Measurements from ENCODE around the gene SLCO2A1. TPM values are rescaled to one million over a fixed set of nuclear protein-coding genes. Genes with fewer than 3 reads are reported as not detected.

The SLCO2A1 gene
- total RNA-seq, 4 donors from 2014 or later, result 7.8 to 12.0 (median 11.1) TPM

- Histone ChIP-seq H3K27me3 (no peaks in the 10 kb centered on the region), H3K4me1 (peaks cover 0 to 5% (median 0%) of the 10 kb centered on the region in 3 donors), H3K9me3 (no peaks in the 10 kb centered on the region), H3K27ac (no peak overlapping the region), H3K36me3 (no peaks in the 10 kb centered on the region), H3K4me3 (no peak overlapping the region)
- no peak for ATAC-seq
- 92 to 100% methylated on average over 2 to 7 of the region's 9 CpGs for WGBS, 2 donors (ENCODE audit: low coverage in 1 of 2)
- TF ChIP-seq CTCF (IDR thresholded peaks at IDR 0.05) (no peak), EP300 (IDR thresholded peaks at IDR 0.05) (no peak), POLR2A (IDR thresholded peaks at IDR 0.05) (no peak), POLR2AphosphoS5 (IDR thresholded peaks at IDR 0.05) (no peak)
Observed at GRCh38 chr3:133888726-133889340, 140.9 kb downstream of the SLCO2A1 start.

- H3K27me3 ChIP-seq, result no peaks in the 10 kb centered on the region
- H3K36me3 ChIP-seq, result no peaks in the 10 kb centered on the region
- TF ChIP-seq POLR2A (IDR thresholded peaks at IDR 0.05) (no peak), CTCF (IDR thresholded peaks at IDR 0.05) (no peak), EP300 (IDR thresholded peaks at IDR 0.05) (no peak), POLR2AphosphoS5 (IDR thresholded peaks at IDR 0.05) (no peak)
- H3K27ac ChIP-seq, result no peak overlapping the region
- 65% methylated on average over 2 of the region's 8 CpGs; no CpG with 5 or more reads in 1 of the 2 donors for WGBS, 2 donors (ENCODE audit: low coverage in 1 of 2)
- peaks cover 0 to 9% (median 0%) of the 10 kb centered on the region in 3 donors for H3K4me1 ChIP-seq
- no peaks in the 10 kb centered on the region for H3K9me3 ChIP-seq
- ATAC-seq, result no peak
- no peak overlapping the region for H3K4me3 ChIP-seq
Observed at GRCh38 chr3:133887803-133888703, 141.7 kb downstream of the SLCO2A1 start.

- Histone ChIP-seq H3K27me3 (no peaks in the 10 kb centered on the region), H3K9me3 (no peaks in the 10 kb centered on the region), H3K4me3 (no peak overlapping the region), H3K27ac (no peak overlapping the region), H3K4me1 (peaks cover 0 to 17% (median 0%) of the 10 kb centered on the region in 3 donors), H3K36me3 (no peaks in the 10 kb centered on the region)
- ATAC-seq, result no peak
- TF ChIP-seq POLR2AphosphoS5 (IDR thresholded peaks at IDR 0.05) (no peak), EP300 (IDR thresholded peaks at IDR 0.05) (no peak), CTCF (IDR thresholded peaks at IDR 0.05) (no peak), POLR2A (IDR thresholded peaks at IDR 0.05) (no peak)
- 80 to 85% methylated on average over 2 of the region's 4 CpGs for WGBS, 2 donors (ENCODE audit: low coverage in 1 of 2)
Observed at GRCh38 chr3:133887074-133887802, 142.5 kb downstream of the SLCO2A1 start.

GRCh38 chr3:133886031-133886722 is 143.5 kb downstream of the SLCO2A1 start:
- H3K27ac ChIP-seq, result no peak overlapping the region
- 87 to 93% methylated on average over 2 to 5 of the region's 7 CpGs for WGBS, 2 donors (ENCODE audit: low coverage in 1 of 2)

More at GRCh38 chr3:133886031-133886722, 143.5 kb downstream of the SLCO2A1 start:
- no peak for ATAC-seq
- TF ChIP-seq CTCF (IDR thresholded peaks at IDR 0.05), result no peak
- TF ChIP-seq POLR2A (IDR thresholded peaks at IDR 0.05), result no peak
- TF ChIP-seq EP300 (IDR thresholded peaks at IDR 0.05), result no peak
- no peak for TF ChIP-seq POLR2AphosphoS5 (IDR thresholded peaks at IDR 0.05)
- Histone ChIP-seq H3K4me1 (peaks cover 0 to 17% (median 0%) of the 10 kb centered on the region in 3 donors), H3K36me3 (no peaks in the 10 kb centered on the region), H3K9me3 (no peaks in the 10 kb centered on the region), H3K27me3 (no peaks in the 10 kb centered on the region), H3K4me3 (no peak overlapping the region)

All from gastroesophageal sphincter (tissue), 4 donors.